Esophagus (tissue), 2 donors: ENCODE measurements around the gene AMN. TPM values are rescaled to one million over a fixed set of nuclear protein-coding genes. Genes with fewer than 3 reads are reported as not detected.

Experiments
- H3K27ac ChIP-seq, 2 donors: one replicate each; pipeline ENCODE4 v1.5.1; 2013; ENCODE audit warnings: low read depth in 2 of 2, mild to moderate bottlenecking in 2 of 2, inconsistent platforms in 1 of 2, low read length in 1 of 2, moderate library complexity in 1 of 2
- H3K27me3 ChIP-seq, 2 donors: one replicate each; pipeline ENCODE4 v1.6.1; 2013; ENCODE audit warnings: low read length in 2 of 2, control low read depth in 1 of 2, mild to moderate bottlenecking in 1 of 2; ENCODE audit not compliant: insufficient read depth in 2 of 2, control insufficient read depth in 1 of 2
- H3K36me3 ChIP-seq, 2 donors: one replicate each; pipeline ENCODE4 v1.6.1; 2013; ENCODE audit warnings: low read length in 1 of 2; ENCODE audit not compliant: control insufficient read depth in 2 of 2, insufficient read depth in 2 of 2
- H3K4me1 ChIP-seq, 2 donors: one replicate each; pipeline ENCODE4 v1.6.1; 2013; ENCODE audit warnings: low read length in 1 of 2; ENCODE audit not compliant: control insufficient read depth in 2 of 2, insufficient read depth in 2 of 2
- H3K4me3 ChIP-seq, 2 donors: one replicate each; pipeline ENCODE4 v1.5.1; 2013; ENCODE audit warnings: low read length in 2 of 2, mild to moderate bottlenecking in 2 of 2, low read depth in 1 of 2, moderate library complexity in 1 of 2
- H3K9me3 ChIP-seq, 2 donors: one replicate each; pipeline ENCODE4 v1.6.1; 2013; ENCODE audit warnings: mild to moderate bottlenecking in 2 of 2, low read depth in 1 of 2, low read length in 1 of 2, moderate library complexity in 1 of 2; ENCODE audit not compliant: control insufficient read depth in 2 of 2, insufficient read depth in 1 of 2
- WGBS, 2 donors: extraction: QIAGEN DNeasy Blood & Tissue Kit; methylation state at CpG; one replicate each; pipeline ENCODE4 v1.1.7; 2013; 5-methylcytosine and 5-hydroxymethylcytosine counted together
- polyA plus RNA-seq, 2 donors: library from polyadenylated mRNA; stranded (reverse); fragments of 200-250 nt; gene quantifications; one replicate each; pipeline ENCODE4 v1.2.3, GENCODE V29; 2013
- donor health status: healthy with polysubstance abuse.
- donor health status: Bipolar disorder and iron deficiency.

Gene AMN
- polyA plus RNA-seq, 2 donors = 11.8 to 13.8 TPM

DNA sequence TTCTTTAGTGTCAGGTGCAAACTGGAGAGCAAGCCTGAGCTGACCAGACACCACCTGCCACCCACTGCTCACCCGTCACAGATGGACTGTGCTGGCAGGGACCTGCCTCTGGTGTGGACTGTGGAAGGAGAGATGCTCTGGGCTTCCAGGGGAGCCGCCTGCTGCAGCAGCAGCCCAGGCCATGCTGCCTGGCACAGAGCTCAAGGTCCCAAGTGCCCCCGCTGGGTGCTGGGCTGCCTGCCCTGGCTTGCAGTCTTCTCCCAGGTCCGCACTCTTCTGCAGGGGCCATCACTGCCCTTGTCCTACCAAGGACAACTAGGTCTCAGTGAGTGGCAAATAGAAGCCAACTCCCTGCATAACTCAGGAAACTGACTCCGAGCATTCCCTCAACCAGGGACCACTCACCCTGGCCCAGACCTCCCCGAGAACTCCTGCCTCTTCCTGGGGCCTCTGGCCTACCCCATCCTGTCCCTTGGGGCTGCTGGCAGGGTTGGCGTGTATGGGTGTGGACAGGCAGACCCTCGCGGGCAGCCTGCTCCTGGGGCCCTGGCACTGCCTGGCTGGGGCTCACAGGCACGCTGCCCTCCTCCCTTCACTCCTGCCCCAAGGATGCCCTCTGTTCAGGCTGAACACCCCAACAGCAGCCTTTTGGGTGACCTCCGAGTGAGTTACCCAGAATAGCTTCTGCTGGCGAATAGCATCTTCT lies 9.3 kb downstream of the AMN start:
- Histone ChIP-seq H3K36me3 (peaks cover 0 to 25% of the 10 kb centered on the region in 2 donors), H3K4me3 (no peak overlapping the region), H3K27ac (no peak overlapping the region), H3K4me1 (peaks cover 4 to 34% of the 10 kb centered on the region in 2 donors), H3K27me3 (peaks cover 0 to 12% of the 10 kb centered on the region in 2 donors), H3K9me3 (no peaks in the 10 kb centered on the region)
- WGBS, 2 donors = 85 to 90% methylated on average over 12 of the region's 12 CpGs

- peaks cover 0 to 12% of the 10 kb centered on the region in 2 donors for H3K27me3 ChIP-seq
- WGBS, 2 donors = 84 to 87% methylated on average over 24 to 26 of the region's 26 CpGs
- H3K9me3 ChIP-seq = no peaks in the 10 kb centered on the region
- H3K4me1 ChIP-seq = peaks cover 4 to 30% of the 10 kb centered on the region in 2 donors
- no peak overlapping the region for H3K27ac ChIP-seq
- peaks cover under 1 to 32% of the 10 kb centered on the region in 2 donors for H3K36me3 ChIP-seq
- H3K4me3 ChIP-seq = no peak overlapping the region
Observed at GRCh38 chr14:102932484-102933248, 10.2 kb downstream of the AMN start.

GRCh38 chr14:102933618-102934231 lies 11.3 kb downstream of the AMN start:
- Histone ChIP-seq H3K9me3 (no peaks in the 10 kb centered on the region), H3K4me1 (peaks cover 4 to 27% of the 10 kb centered on the region in 2 donors), H3K36me3 (peaks cover 6 to 38% of the 10 kb centered on the region in 2 donors), H3K27me3 (peaks cover 0 to 12% of the 10 kb centered on the region in 2 donors), H3K27ac (no peak overlapping the region), H3K4me3 (no peak overlapping the region)
- 94% methylated on average over 20 of the region's 20 CpGs for WGBS, 2 donors

GRCh38 chr14:102935756-102936155 lies 13.3 kb downstream of the AMN start:
- H3K4me1 ChIP-seq = peaks cover 10 to 15% of the 10 kb centered on the region in 2 donors
- no peaks in the 10 kb centered on the region for H3K27me3 ChIP-seq
- H3K36me3 ChIP-seq = peaks cover 12 to 49% of the 10 kb centered on the region in 2 donors
- WGBS, 2 donors = 85 to 93% methylated on average over 4 of the region's 4 CpGs
- H3K27ac ChIP-seq = no peak overlapping the region
- no peaks in the 10 kb centered on the region for H3K9me3 ChIP-seq
- H3K4me3 ChIP-seq = no peak overlapping the region

GRCh38 chr14:102937331-102938175 lies 15.1 kb downstream of the AMN start:
- Histone ChIP-seq H3K9me3 (no peaks in the 10 kb centered on the region), H3K4me3 (no peak overlapping the region), H3K27ac (no peak overlapping the region), H3K27me3 (no peaks in the 10 kb centered on the region), H3K36me3 (peaks cover 16 to 42% of the 10 kb centered on the region in 2 donors), H3K4me1 (peaks cover 7 to 13% of the 10 kb centered on the region in 2 donors)
- 91 to 92% methylated on average over 21 to 22 of the region's 22 CpGs for WGBS, 2 donors

DNA sequence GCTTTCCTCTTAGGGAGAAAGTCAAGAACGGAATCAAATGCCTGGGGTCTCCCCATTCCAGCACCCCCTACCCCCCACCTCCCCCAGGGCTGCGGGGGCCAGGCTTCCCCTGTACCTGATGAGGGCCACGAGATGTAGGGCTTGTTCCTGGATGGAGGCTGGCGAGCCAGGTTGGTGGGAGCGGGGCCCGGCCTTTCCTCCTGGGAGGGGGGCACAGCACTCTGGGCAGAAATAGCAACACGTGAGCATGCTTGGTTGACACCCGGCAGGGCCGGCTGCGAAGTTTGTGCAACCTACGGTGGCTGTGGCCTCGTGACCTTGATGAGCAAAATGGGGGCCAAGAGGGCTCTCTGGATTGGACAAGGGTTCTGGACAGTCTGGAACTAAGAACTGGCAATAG lies 15.7 kb downstream of the AMN start:
- 94 to 95% methylated on average over 12 of the region's 12 CpGs for WGBS, 2 donors
- Histone ChIP-seq H3K4me1 (peaks cover 7 to 13% of the 10 kb centered on the region in 2 donors), H3K4me3 (no peak overlapping the region), H3K27ac (no peak overlapping the region), H3K36me3 (peaks cover 19 to 40% of the 10 kb centered on the region in 2 donors), H3K9me3 (no peaks in the 10 kb centered on the region), H3K27me3 (no peaks in the 10 kb centered on the region)

DNA sequence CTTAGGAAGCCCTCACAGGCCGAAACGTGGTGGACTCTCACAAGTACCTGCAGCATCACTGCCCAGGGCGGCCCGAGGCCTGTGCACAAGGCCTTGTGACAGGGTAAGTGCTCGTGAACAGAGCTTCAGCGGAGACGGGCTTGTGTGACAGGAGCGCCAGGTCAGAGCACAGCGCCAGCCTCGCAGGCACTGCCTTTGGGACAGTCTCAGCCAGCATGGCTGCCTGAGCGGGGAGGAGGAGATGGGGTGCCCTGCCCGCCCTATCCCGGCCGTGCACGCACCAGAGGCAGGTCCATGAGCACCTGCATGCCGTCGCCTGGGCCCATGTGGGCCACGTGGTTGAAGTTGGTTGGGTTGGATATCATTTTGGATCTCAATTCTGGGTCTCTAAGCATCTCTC lies 16.9 kb downstream of the AMN start:
- Histone ChIP-seq H3K27ac (no peak overlapping the region), H3K4me3 (no peak overlapping the region), H3K27me3 (no peaks in the 10 kb centered on the region), H3K36me3 (peaks cover 26 to 45% of the 10 kb centered on the region in 2 donors), H3K9me3 (no peaks in the 10 kb centered on the region), H3K4me1 (peaks cover 7 to 13% of the 10 kb centered on the region in 2 donors)
- 95% methylated on average over 18 of the region's 18 CpGs for WGBS, 2 donors

DNA sequence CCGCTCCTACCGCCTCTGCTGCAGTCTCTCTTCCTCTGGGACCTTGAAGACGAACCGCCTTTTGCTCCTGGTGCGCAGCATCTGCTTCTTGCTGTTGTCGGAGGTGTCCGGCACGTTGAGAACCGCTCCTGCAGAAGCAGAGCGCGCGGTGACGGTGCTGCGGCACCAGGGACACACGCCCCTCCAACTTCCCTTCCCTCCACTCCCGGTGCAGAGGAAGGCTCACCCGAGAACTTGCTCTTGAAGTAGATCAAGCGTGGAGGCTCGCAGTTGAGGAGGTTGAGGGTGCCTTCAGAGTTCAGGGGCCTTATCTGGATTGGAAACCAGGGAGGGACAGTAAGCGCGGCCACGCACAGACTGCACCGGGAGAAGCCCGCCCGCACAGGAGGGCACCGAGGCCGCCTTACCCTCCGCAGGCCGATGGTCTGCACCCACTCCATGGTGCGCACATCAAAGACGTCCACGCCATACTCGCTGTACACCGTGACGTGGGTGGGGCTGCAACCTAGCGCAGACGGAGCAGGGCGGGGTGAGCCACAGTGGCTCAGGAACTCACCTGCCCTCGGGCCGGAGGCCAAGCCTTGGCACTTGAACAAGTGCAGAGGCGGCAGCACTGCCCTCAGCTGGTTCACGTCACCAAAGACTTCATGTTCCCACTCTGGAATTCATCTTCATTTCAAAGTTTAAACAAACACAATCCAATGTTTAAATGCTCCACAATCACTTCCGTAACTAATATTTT lies 17.5 kb downstream of the AMN start:
- Histone ChIP-seq H3K4me3 (no peak overlapping the region), H3K4me1 (peaks cover 7 to 13% of the 10 kb centered on the region in 2 donors), H3K27ac (no peak overlapping the region), H3K36me3 (peaks cover 26 to 52% of the 10 kb centered on the region in 2 donors), H3K9me3 (no peaks in the 10 kb centered on the region), H3K27me3 (no peaks in the 10 kb centered on the region)
- 79 to 89% methylated on average over 43 of the region's 43 CpGs for WGBS, 2 donors
